SH-SY5Y (cell line): ENCODE results near the gene EOMES.

Source experiments
- GATA2 ChIP-seq: IDR thresholded peaks from 2 replicates; pipeline ENCODE4 v1.6.1; 2011; ENCODE audit warnings: mild to moderate bottlenecking, low read depth, low read length
- GATA3 ChIP-seq: IDR thresholded peaks from 2 replicates; pipeline ENCODE4 v1.6.1; 2011; ENCODE audit warnings: low read depth, mild to moderate bottlenecking, low read length, moderate library complexity

DNA sequence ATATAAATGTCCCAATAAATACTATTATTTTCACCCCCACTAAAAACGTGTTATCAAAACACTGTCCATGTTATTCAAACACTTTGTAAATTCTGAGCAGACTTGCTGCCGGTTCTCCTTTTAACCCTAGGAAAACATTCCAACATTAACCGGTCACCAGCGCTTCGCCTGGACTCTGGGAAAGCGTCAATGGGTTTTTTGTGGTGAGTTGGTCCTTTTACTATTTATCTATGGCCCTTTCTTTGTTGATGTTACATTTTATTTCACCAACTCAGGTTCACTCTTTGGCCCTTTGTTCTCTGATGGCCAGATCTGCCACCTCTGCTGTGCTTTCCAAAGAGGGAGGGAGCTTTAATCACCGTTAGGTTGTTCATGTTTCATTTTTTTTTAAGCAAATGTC lies 4.1 kb upstream of the EOMES start:
- no peak for TF ChIP-seq GATA2
- no peak for TF ChIP-seq GATA3
